ENCODE data around the gene ACP3.

GRCh38 chr3:132394320-132394719 is 77.1 kb downstream of the ACP3 start:
- TF ChIP-seq CEBPB (tag; IDR thresholded peaks at IDR 0.05) (no peak), JUNB (CRISPR knock-in tag; conservative IDR thresholded peaks at IDR 0.05) (no peak), FOXK1 (CRISPR knock-in tag; IDR thresholded peaks at IDR 0.05; ENCODE audit: borderline replicate concordance) (no peak), ERF (CRISPR knock-in tag; IDR thresholded peaks at IDR 0.05) (no peak), ZBTB12 (CRISPR knock-in tag; IDR thresholded peaks at IDR 0.05) (no peak), ZNF408 (CRISPR knock-in tag; IDR thresholded peaks at IDR 0.05; ENCODE audit: low read depth) (no peak), CTCF (IDR thresholded peaks at IDR 0.05 in 2 of 3, conservative IDR thresholded peaks at IDR 0.05 in 1 of 3; ENCODE audit: insufficient read depth in 2 of 3, low read depth in 1 of 3, low read length in 3 of 3) (no peak), USF2 (CRISPR knock-in tag; IDR thresholded peaks at IDR 0.05) (no peak)

Measured in K562 (cell line).